NK-92 treated with Interleukin-12 subunit alpha and Interleukin-12 subunit beta, amount 100 ng/mL, for 24 hours (cell line): ENCODE measurements around the gene AGXT.

Experiments
- DNase-seq: peaks from one replicate; lab custom pipeline; 2025; lab: John Stamatoyannopoulos, UW

AGXT gene

DNA sequence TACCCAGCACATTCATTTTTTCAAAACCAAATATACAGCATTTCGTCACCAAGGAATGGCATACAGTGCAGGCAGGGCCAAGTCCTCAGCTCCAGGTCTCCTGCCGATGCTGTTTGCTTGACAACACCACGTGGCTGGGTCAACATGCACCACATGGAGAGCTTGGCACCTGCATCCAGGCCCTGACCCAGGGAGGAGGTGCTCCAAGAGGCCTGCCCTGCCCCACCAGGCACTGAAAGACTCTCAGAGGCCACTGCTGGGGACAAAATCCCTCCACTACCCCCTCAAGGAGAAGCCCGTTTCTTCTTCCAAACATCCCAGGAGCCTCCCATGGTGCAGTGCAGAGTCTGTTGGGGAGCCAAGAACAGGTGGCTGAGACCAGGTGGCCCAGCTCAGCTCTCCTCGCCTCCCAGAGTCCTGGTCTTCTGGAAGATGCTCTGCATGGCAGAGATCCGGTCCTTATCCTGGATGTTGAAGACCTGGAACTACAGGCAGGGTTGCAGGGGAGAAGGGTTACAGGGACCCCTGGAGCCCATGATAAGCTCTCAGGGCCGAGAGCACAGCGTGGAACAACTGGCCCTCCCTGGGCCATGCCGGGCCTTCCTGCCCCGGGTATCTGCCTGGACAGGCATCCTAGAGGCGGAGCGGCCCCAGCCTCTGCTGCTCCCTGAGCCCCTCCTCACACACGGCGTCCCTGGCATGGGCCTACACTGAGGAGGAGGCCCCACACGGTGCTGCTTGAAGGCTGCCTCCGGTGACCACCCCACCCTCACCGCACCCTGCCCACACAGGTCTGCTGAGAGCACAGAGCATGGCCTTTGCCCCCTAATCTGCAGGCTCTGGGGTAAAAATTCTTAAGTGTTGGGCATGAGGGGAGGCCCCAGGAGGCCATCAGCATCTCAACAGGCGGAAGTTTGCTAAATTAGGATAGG lies 18.3 kb downstream of the AGXT start:
- DNase-seq = no peak

DNA sequence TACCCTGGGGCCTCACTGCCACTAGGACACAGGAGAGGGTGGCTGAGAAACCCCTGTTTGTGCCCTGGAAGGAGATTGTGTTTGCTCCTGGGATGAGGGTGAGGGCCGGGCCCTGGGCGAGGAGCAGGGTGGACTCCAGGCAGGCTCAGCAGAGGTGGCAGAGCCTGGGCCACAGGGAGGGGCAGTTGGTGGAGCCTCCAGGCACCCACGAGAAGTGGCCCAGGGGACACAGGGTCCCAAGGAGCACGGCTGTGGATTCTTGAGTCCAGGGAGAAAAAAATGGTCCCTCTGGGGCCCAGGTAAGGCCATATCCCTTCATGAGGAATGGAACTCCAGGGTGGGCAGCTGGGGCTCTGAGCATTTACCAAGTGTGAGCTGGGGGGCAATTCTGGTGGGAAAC lies 19.0 kb downstream of the AGXT start:
- DNase-seq = no peak

DNA sequence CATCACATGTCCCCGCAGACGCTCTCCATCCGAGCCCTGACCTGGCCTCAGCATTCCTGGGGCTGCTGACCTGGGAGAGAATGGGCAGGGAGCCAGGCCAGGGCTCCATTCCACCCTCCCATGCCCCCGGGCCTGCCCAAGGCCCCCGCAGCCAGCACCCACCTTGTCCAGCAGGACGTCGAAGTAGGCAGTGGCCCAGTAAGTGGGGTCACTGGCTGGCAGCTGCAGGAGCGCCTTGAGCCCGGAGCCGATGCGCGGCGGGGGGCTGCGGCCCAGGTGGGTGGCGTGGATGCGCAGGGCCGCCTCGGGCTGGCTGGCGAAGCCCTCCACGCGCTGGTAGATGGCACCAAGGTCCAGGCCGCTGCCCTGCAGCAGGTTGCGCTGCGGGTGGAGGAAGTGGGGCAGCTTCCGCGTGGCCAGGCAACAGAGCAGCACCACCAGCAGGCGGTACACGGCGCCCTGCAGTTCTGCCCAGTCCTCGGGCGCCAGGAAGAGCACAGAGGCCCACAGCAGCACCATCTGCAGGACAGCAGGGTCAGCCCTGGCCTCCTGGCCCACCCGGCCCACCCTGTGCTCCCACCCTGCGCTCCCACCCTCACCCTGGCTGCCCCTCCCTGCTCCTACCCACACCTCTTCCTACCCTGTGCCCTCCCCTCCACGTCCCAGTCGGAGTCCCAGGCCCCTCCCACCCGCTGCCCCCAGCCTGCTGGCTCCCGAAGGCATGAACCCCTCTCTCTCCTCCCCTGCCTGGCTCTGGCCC lies 19.7 kb downstream of the AGXT start:
- DNase-seq = no peak

DNA sequence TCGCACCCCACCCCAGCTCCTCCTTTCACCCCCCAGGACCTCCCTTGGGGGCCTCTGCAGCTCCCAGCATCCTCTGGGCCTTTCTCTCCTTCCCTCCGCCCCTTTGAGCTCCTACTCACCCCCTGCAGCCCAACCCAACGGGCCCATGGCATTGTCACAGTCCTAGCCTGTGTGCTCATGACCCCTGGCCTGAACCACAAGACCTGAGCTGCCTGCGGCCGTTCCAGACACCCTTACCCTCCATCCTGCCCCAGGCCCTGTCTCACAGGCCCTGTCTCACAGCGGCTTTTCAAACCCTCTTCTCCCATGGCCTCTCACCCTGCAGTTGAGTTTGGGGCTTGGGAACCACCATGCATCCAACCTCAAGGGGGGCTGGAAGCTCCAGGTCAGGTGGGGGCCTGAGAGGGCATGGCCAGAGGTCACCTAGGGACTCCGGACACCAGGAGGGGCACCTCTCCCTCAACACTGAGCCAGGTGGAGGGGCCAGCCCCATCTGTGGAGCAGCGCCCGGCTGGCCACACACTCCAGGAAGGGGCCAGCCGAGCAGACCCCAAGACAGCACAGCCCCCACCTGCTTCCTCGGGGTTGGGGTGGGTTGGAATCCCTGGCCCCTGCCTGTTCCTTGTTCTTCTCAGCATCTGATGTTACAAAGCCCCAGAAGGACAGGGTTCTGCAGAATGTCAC lies 20.4 kb downstream of the AGXT start:
- DNase-seq = no peak

DNA sequence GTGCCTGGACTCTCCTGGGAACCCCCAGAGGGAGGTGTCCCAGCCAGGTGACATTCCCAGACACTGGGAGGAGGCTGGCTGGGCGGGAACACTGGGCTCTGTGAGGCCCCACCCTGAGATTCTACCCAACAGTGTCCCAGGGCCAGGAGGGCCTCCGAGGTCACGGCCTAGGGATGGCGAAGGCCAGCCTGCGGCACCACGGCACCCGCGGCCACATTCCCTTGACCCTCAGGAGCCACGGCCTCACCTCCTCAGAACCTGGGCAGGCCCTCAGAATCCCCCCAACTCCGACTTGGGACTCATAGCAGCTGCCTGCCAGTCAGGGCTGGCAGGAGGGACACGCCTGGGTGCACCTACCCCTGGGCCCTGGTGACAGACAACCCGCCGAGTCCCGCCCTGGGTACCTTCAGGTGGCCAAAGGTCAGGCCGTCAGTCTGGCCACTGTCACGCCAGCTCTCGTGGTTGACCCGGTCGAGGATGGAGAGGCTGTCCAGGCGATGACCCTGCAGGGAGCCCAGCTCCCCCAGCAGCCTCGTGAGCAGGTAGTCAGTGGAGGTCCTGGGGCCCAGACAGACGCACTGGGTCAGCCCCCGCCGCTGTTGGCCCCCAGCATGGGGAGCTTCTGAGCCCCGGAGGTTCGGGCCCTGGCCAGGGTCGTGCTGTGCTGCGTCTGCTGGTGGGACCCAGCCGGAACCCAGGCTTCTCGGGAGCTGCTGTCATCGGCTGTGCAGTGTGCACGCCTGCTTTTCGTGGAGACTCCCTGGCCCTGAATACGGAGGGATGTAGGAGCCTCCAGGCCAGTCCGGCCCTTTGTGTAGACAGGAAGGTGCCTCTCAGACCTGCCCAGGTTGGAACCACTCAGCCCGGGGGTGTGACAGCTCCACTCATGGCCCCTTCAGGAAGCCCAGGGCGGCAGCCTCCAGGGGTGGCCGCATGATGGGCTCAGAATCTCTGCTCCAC lies 21.3 kb downstream of the AGXT start:
- no peak for DNase-seq

DNA sequence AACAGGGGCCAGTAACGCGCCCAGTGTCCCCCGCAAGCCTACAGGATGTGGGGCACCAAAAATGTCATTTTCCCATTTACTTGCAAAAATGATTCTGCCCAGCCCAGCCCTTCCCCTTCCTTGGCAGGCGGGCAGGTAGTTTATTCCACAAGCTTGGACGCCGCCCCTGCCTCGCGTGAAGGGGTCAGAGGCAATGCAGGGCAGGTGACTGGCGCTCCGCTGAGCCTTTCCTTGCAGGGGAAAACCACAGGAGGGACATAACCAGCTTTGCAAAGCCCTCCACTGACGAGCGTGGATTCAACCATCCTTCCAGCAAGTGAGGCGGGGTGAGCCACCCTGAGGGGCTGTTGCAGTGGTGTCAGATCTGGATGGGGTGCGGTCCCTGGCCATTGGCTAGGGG lies 22.1 kb downstream of the AGXT start:
- DNase-seq = no peak

DNA sequence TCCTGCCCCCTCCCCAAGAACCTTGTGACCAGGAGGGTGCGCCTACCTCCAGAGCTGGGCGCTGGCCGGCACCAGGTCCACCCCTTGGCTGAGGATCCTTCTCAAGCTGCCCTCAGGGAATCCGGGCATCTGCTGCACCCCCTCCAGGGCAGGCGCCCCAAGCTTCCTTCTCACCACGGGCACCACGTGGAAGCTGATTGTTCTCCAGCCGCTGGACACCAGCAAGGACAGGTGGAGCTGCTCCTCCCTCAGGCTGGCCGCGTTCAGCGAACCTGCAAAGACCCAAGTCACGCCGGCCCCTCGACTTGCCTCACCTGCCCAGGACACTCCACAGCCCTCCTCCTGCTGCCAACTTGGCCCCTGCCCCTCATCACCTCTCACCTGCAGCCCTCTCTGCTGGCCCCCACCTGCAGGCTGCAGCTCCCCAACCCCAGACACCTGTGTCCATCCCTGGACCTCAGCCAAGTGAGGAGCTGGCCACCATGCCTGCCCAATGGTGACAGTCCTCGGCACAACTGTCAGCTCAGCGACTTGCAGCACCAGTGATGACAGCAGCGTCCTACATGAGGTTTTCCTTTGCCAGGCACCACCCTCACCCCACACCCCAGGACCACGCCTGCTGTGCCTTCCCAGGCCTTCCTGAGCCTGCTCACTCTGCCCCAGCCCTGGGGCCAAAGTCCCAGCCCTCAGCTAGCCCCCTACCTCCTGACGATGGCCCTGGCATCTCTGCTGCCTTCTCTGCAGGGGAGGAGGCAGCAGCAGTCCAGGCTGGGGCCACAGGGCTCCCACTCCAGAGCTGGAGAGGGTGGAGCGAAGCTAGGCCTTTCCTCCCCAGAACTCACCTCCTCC lies 23.1 kb downstream of the AGXT start:
- DNase-seq = no peak

DNA sequence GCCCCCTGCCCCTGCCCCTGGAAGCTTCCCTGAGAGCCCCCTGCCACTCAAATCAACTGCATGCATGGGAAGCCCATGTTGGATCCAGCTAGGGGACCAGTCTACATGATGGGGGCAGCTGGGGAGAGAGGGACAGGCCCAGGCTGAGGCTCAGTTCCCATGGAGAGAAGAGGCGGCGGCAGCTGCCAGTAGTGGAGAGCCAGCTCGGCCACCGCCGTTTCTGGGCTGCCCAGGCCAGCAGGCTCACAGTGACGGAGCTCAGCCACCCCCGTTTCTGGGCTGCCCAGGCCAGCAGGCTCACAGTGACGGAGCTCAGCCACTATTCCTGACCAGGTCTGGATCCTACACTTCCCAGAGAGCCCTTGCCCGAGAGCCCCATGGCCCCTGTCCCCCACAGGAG lies 23.7 kb downstream of the AGXT start:
- DNase-seq = no peak

DNA sequence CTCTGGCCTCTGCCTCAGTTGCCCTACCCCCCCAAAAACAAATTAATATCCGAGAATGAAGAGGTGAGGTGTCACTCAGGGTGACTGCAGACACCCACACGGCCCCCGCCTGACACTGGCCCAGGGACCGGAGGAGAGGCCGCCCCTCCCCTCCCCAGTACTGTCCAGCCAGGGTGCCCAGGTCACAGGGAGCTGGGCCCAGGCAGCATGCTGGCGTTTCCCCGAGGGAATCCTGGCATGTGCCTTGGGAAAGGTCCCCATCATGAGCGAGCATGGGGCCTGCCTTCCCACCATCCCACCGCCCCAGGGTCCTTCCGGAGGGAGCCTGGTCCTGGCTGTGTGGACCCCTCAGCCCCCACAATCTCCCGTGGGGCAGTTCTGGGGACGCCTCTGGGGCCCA lies 24.3 kb downstream of the AGXT start:
- no peak for DNase-seq

DNA sequence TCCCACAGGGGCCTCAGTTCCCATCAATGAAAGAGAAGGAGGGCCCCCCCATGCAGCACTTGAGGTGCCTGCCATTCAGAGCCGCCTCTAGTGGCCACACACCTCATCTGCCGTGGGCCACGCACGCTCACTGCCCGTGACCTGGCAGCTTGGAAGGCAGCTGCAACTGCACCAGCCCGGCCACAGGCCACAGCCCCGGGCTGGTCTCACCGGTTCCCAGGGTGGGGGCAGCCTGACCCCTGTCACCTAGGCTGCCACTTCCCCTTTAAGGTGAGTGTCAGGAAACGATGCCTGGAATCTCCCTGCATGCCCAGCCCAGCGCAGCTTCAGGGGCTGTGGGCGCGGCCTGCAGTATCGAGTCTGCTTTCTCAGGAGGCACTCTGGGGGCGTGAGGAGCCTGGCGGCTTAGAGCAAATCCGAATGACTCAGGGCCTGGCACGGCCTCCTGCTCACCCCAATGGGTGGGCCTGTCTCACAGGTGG lies 24.8 kb downstream of the AGXT start:
- DNase-seq = no peak

DNA sequence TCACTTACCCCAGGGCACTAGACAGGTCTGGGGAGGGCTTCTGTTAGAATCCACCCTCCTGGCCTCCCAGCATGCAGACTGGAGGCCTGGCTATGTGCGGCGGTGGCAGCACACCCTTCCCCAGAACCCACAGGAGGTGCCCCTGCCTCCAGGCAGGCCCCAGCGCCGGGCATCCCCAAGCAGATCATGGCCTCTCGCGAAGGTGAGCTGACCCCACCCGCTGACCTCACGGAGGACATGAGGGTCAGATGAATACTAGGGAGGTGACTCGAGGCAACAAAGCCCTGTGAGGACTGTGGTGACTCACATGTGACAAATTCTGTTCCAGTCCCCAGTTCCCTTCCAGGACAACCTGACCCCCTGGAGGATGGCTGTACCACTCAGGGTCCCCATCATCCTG lies 25.4 kb downstream of the AGXT start:
- DNase-seq = no peak

DNA sequence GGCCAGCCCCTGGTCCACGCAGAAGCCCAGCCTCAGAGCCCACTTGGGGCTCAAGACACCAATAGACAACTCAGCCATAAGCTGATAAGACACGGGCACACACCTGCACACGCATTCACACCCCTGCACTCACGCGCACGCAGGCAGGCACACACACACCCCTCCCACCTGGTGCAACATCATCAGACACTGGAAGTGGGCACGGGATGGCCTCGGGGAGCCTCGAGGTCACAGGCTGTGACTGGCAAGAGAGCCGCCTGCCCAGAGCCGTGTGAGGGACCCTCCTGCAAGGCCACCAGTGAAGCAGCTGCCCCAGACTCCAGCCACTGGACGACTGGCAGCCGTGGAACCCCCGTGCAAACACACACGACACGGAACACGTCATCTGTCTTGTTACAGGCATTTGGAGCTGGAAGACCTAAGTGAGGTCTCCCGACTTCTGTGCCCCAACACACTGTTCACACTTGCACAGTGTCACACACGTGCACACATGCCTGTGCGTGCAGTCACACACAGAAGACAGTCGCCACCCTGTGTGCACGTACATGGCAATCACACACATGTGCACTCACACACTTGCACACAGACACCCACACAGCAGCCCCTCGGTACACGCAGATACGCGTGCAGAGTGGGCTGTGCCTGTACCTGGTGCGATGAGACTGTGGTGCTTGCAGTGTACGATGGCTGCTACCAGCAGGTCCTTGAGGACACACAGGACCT lies 26.4 kb downstream of the AGXT start:
- DNase-seq = no peak

DNA sequence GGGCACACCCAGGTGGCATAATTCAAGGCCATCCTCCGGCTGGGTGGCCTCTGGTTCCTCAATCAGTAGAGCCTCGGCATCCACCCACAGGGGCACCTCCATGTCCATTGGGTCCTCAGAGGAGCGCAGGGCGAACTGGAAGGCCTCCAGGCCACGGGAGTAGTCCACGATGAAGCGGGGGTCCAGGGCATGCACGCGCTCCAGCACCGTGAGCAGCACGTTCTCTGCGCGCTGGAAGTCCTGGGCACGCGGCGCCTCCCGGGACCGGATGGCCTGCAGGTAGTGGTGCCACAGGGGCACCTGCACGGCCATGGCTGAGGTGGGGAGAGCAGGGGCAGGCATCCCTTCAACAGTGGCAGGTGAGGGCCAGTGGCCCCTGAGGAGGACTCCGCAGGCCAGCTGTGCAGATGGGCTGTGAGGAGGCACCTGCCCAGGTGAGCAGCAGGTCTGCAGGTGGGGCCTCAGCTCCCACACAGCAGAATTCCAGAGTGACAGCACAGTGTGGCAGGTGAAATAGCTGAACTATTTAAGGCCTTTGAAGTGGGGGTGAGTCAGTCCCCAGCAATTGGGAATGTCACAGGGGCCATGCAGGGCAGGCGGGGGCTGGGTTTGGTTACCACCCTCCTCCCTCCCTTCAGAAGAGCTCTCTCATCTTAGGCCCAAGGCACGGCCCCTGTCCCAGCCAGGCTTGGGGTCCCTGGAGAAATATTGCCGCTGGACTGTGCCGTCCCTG lies 27.2 kb downstream of the AGXT start, which contains the start of gene MAB21L4:
Gene MAB21L4 (minus strand): TSS at position 501 of the 733 bp plus-strand sequence. CDS start 159 bp downstream, at position 342.
- DNase-seq = no peak

DNA sequence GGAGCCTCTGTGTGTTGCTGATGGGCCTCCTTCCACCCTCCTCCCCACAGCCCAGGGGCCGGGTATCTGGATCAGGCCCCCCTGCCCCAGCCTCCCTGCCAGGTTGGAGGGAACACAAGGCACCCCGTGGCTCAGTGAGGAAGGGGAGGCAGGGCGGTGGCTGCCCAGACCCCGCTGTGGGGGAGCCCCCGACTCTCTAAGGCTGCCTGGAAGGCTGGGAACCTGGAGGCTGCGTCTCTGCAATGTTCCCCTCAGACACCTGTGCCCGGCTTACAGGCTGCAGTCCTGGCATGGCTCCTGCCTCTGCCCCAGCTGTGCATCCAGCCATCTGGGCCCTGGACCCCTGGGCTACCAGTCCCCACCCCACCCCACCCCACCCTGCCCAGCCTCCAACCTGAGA lies 27.8 kb downstream of the AGXT start:
- DNase-seq = no peak

DNA sequence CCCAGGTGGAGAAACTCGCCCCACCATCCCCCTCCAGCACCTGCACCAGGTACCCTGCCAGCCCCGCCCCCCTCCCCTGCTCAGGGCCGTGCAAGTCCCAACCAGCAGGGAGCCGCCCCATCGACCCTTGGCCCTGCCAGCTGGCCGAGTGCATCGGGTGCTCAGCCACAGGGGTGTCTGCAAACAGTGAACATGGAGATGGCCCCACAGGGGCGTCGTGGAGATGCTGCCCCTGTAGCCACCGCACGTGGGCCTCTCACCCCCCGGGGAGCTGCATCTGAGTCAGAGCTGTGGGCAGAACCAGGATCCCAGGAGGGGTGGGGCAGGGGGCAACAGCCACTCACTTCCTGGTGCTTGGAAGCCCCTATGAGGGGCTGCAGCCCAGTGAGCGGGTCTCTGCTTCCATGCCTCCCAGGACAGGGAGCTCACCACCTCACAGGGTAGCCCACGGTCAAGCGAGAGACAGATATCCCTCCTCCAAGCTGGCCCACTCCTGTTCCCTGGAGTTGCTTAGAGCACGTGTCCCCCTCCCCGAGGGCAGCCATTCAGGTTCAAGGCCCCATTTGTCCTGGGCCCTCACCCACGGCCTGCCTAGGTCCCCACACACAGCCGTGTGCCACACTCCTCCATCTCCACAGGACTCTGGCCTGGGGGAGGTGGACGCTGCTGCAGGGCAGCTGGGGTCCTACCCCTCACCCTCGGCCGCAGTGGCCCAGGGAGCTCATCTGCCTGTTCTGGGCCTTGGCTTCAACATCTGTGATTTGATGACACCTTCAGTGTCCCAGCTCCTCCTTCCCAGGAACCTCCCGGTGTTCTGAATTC lies 28.5 kb downstream of the AGXT start:
- no peak for DNase-seq

DNA sequence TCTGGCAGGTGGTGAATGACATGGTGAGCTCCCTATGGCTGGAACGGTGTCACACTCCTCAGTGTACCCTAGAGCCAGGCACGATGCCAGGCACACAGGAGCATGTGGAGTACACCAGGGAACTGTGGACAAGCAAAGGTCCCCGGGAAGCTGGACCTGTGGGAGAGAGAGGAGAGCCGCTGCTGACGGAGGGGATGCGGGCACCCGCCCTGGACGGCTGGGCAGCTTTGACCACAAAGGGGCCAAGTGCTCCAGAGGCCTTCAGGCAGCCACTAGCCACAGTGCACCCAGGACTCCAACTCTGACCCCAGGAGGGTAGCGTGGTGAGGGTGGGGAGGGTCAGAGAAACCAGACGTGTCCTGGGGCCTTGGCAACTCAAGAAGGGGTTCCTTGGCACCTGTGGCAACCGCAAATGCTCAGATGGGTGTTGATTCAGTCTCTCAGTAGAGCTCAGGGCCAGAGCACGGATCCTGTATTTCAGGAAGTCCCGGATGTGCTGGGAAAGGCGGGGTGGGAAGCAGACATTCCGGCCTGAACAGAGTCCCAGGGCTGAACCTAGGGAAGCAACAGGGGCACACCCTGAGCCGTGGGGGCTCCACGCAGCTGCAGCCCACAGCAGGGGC lies 29.6 kb downstream of the AGXT start:
- DNase-seq = no peak

DNA sequence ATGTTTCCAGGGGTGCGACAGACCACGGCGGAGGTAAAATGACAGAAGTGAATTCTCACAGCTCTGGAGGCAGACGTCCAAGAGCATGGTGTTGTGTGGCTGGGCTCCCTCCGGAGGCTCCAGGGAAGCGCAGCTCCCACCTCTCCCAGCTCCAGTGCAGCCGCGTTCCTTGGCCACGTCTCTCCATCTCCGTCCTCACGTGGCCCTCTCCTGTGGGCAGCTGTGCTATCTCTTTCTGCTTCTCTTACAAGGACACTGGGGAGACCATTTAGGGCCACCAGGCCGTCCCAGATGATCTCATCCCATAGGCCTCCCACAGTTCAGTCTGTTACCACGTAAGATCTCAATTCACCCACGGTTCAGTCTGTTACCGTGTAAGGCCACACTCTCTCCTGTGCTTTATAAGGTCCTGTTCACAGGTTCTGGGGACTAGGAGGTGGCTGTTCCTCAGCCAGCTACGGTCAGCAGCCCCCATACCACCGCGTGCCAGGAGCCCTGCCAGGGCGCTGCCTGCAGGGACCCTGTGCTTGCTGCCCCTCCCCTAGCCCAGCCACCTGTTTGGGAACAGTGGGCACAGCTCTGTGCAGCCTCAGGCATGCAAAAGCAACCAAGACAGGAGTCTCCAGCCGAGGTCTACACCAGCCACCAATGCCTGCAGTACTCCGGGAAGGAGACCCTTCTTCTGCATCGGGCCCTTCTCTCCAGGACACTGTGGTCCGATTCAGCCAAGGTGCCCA lies 30.3 kb downstream of the AGXT start:
- DNase-seq = no peak
